Astrocyte of the cerebellum (primary cell): ENCODE measurements around the gene FOXO4.
A peak's percentile ranks its signal among the peaks of the same experiment; 100 is the strongest.

ENCODE experiments used
- DNase-seq: peaks from one replicate; pipeline ENCODE4 v3.0.0-alpha.2; 2011; ENCODE audit warnings: low read depth
- H3K4me3 ChIP-seq: 2 replicates; pipeline ENCODE4 v1.5.1; 2011; ENCODE audit warnings: mild to moderate bottlenecking, low read depth, low read length, moderate library complexity
- in situ Hi-C: cut with HindIII; loops from 2 replicates; pipeline ENCODE4 v1.10.0; 2017; ENCODE audit warnings: low sequenced_read_pairs
- TF ChIP-seq, protein P1 (sequence below): IDR thresholded peaks from 2 replicates; pipeline ENCODE4 v1.5.1; 2012; ENCODE audit warnings: low read length, low read depth, moderate library complexity, mild to moderate bottlenecking; ENCODE audit errors: missing control alignments

The FOXO4 gene

DNA sequence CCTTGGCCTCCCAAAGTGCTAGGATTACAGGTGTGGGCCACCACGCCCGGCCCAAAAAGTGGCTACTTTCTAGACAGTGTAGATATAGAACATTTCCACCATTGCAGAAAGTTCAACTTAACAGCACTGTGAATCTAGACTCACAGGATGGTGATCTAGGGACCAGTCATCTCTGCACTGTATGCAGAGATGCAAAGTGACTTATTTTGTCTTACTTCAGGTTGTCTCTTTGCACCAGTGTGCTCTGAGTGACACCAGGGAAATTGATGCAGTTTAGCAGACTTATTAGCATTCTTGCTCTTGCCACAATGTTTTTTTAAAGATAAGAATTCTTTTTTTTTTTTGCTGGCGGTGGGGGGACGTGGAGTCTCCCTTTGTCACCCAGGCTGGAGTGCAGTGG lies 12.8 kb upstream of the FOXO4 start:
- no peak for DNase-seq
- TF ChIP-seq, protein P1, sequence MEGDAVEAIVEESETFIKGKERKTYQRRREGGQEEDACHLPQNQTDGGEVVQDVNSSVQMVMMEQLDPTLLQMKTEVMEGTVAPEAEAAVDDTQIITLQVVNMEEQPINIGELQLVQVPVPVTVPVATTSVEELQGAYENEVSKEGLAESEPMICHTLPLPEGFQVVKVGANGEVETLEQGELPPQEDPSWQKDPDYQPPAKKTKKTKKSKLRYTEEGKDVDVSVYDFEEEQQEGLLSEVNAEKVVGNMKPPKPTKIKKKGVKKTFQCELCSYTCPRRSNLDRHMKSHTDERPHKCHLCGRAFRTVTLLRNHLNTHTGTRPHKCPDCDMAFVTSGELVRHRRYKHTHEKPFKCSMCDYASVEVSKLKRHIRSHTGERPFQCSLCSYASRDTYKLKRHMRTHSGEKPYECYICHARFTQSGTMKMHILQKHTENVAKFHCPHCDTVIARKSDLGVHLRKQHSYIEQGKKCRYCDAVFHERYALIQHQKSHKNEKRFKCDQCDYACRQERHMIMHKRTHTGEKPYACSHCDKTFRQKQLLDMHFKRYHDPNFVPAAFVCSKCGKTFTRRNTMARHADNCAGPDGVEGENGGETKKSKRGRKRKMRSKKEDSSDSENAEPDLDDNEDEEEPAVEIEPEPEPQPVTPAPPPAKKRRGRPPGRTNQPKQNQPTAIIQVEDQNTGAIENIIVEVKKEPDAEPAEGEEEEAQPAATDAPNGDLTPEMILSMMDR, result no peak
- in situ Hi-C loops, result no loop called here
- H3K4me3 ChIP-seq, result no peak overlapping the region

DNA sequence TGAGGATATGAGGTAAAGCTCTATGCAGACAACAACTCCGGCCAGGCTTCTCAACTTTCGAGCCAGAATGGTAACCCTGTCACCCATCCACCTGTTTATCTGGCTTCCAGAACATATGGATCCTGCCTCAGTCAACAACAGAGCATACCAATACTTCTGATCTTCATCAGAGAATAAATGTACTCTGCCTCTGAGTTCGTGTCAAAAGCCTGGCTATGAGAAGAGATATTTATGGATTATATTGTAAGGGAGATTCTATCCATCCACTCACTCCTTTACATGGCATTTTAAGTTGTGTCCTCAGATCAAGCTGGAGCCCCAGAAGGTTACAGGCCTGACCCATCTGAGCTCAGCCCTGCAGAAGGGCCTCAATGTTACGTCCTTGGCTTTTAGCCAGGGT lies 9.8 kb upstream of the FOXO4 start:
- no peak for DNase-seq
- no peak overlapping the region for H3K4me3 ChIP-seq
- in situ Hi-C loops, result no loop called here
- TF ChIP-seq, protein P1, result no peak

GRCh38 chrX:71091263-71091662 lies 4.4 kb upstream of the FOXO4 start:
- no peak for DNase-seq
- H3K4me3 ChIP-seq, result no peak overlapping the region
- in situ Hi-C loops, result no loop called here
- TF ChIP-seq, protein P1, result no peak

DNA sequence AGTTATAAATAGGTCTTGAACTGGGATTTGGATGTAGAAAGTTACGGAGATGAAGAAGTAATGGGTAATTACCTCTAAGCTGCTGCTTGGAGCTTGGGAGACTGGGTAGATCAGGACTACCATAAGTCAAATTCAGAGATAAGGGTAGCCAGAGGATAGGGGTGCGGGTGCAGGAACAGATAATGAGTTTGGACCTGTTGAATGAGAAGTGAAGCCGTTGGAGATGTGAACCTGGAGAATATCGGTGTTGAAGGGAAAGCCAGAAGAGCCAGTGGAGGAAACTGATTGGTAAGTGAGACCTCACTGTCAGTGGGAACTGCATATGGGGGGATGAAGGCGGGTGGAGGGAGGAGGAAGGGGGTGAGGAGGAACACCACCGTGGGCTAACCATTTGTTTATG lies 618 bp upstream of the FOXO4 start:
- TF ChIP-seq, protein P1, result no peak
- in situ Hi-C loops, result no loop called here

GRCh38 chrX:71095981-71096759 lies 519 bp downstream of the FOXO4 start:
- TF ChIP-seq, protein P1, result no peak
- DNase-seq, result peak; percentile 2
- peak overlapping the region; percentile 56 for H3K4me3 ChIP-seq
- in situ Hi-C loops, result no loop called here

More for the DNA sequence above, 618 bp upstream of the FOXO4 start:
- peak overlapping the region; percentile 56 for H3K4me3 ChIP-seq
- DNase-seq, result no peak

- TF ChIP-seq, protein P1, result no peak
- in situ Hi-C loops, result no loop called here
- H3K4me3 ChIP-seq, result peak overlapping the region; percentile 56
- no peak for DNase-seq
Measured at GRCh38 chrX:71096760-71097032, 1.0 kb downstream of the FOXO4 start.
